ENCODE data around the gene VPS35.

- TF ChIP-seq, protein P1, sequence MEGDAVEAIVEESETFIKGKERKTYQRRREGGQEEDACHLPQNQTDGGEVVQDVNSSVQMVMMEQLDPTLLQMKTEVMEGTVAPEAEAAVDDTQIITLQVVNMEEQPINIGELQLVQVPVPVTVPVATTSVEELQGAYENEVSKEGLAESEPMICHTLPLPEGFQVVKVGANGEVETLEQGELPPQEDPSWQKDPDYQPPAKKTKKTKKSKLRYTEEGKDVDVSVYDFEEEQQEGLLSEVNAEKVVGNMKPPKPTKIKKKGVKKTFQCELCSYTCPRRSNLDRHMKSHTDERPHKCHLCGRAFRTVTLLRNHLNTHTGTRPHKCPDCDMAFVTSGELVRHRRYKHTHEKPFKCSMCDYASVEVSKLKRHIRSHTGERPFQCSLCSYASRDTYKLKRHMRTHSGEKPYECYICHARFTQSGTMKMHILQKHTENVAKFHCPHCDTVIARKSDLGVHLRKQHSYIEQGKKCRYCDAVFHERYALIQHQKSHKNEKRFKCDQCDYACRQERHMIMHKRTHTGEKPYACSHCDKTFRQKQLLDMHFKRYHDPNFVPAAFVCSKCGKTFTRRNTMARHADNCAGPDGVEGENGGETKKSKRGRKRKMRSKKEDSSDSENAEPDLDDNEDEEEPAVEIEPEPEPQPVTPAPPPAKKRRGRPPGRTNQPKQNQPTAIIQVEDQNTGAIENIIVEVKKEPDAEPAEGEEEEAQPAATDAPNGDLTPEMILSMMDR (IDR thresholded peaks at IDR 0.05; ENCODE audit: poor library complexity): no peak
- TF ChIP-seq EZH2 (IDR thresholded peaks at IDR 0.05; ENCODE audit: borderline replicate concordance): no peak
Observed at GRCh38 chr16:46733319-46733830, 44.4 kb upstream of the VPS35 start.
